NCI-H1930 (cell line): Measurements from ENCODE around the gene ATP23.
A peak's percentile ranks its signal among the peaks of the same experiment; 100 is the strongest.

Experiments used
- DNase-seq, 2 experiments: peaks; one replicate each; lab custom pipeline; 2025; lab: John Stamatoyannopoulos, UW

Gene ATP23

GRCh38 chr12:57908511-57908910 lies 32.9 kb upstream of the ATP23 start:
- no peak for DNase-seq

GRCh38 chr12:57909056-57909455 lies 32.3 kb upstream of the ATP23 start:
- DNase-seq, result no peak

- no peak for DNase-seq
Observed at GRCh38 chr12:57909611-57910010, 31.8 kb upstream of the ATP23 start.

GRCh38 chr12:57918147-57918546 lies 23.2 kb upstream of the ATP23 start:
- DNase-seq, result no peak

GRCh38 chr12:57927086-57927485 lies 14.3 kb upstream of the ATP23 start:
- DNase-seq, result no peak

- no peak for DNase-seq
Observed at GRCh38 chr12:57929092-57929830, 12.1 kb upstream of the ATP23 start.

- DNase-seq, result no peak
Observed at GRCh38 chr12:57934819-57935218, 6.5 kb upstream of the ATP23 start.

GRCh38 chr12:57935331-57935730 lies 6.0 kb upstream of the ATP23 start:
- DNase-seq, result no peak

- peak; percentile 89 to 93 for DNase-seq
Observed at GRCh38 chr12:57935839-57936512, 5.4 kb upstream of the ATP23 start.

- no peak for DNase-seq
Observed at GRCh38 chr12:57936513-57936883, 4.9 kb upstream of the ATP23 start.

GRCh38 chr12:57939291-57939690 lies 2.1 kb upstream of the ATP23 start:
- no peak for DNase-seq

GRCh38 chr12:57940052-57940914 lies 1.1 kb upstream of the ATP23 start:
- no peak for DNase-seq

GRCh38 chr12:57940915-57941164 lies 527 bp upstream of the ATP23 start:
- no peak for DNase-seq

- DNase-seq, result no peak
Observed at GRCh38 chr12:57943438-57944080, 2.2 kb downstream of the ATP23 start.

GRCh38 chr12:57944313-57945023 lies 3.1 kb downstream of the ATP23 start:
- no peak for DNase-seq

GRCh38 chr12:57952766-57953165 lies 11.4 kb downstream of the ATP23 start:
- no peak for DNase-seq

- no peak for DNase-seq
Observed at GRCh38 chr12:57954768-57955167, 13.4 kb downstream of the ATP23 start.

- no peak for DNase-seq
Observed at GRCh38 chr12:57958061-57958657, 16.8 kb downstream of the ATP23 start.

- DNase-seq, result no peak
Observed at GRCh38 chr12:57964421-57964820, 23.1 kb downstream of the ATP23 start.

GRCh38 chr12:57965766-57966165 lies 24.4 kb downstream of the ATP23 start:
- no peak for DNase-seq

- no peak for DNase-seq
Observed at GRCh38 chr12:57966536-57966935, 25.2 kb downstream of the ATP23 start.
